Hematopoietic multipotent progenitor cell (in vitro differentiated cells): ENCODE results near the gene FRY. TPM values are rescaled to one million over a fixed set of nuclear protein-coding genes. Genes with fewer than 3 reads are reported as not detected.

ENCODE experiments used
- DNase-seq, 3 donors: peaks; one replicate each; pipeline ENCODE4 v3.0.0-alpha.2; 2011 to 2015; ENCODE audit warnings: low read depth in 2 of 3, low spot score in 2 of 3
- total RNA-seq: library from RNA; depleted of rRNA; stranded (reverse); fragments of >200 nt; gene quantifications from one replicate; pipeline ENCODE4 v1.2.3, GENCODE V29; 2012

The FRY gene
- total RNA-seq, 1 donor = 28.0 TPM

GRCh38 chr13:32124743-32125142, 93.2 kb downstream of the FRY start:
- no peak for DNase-seq

- DNase-seq = no peak
Observed at GRCh38 chr13:32125221-32125689, 93.7 kb downstream of the FRY start.

- no peak for DNase-seq
Observed at GRCh38 chr13:32125751-32126150, 94.2 kb downstream of the FRY start.

DNA sequence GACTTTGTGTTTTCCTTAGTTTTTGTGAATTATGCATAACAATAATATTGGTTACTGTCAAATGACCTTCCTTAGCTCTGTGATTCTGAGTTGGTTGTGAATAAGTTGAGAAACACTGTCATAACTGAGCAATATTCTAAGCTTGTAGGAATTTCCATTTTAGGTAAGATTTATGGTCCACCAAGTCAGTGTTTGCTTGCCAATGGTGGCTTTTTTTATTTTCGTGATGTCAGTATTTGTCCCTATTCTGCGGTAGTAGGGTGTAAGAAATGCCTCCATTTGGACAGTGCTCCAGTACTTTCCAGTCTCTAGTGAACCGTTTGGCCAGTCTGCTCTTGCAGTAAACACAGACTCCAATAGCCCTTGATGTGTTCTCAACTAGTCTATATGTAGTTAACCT, 94.7 kb downstream of the FRY start:
- no peak for DNase-seq

DNA sequence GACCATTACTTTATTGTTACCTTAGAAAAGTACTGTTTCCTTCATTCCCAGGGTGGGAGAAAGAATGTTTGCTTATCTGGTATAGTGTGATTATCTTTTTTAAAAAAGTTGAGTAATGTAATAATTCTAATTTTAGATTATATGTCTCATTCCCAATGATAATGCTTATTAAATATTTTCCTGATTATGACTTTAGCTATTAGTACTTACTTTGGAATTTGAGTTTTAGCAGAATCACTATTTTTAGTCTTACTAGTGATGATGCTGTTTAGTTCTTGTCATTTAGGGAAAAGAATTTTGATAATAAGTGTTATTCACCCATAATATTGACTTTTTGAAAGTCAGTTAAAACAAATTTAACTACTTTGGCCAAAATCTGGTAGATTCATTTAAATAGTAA, 95.2 kb downstream of the FRY start:
- DNase-seq = no peak

- no peak for DNase-seq
Observed at GRCh38 chr13:32127691-32128090, 96.1 kb downstream of the FRY start.

DNA sequence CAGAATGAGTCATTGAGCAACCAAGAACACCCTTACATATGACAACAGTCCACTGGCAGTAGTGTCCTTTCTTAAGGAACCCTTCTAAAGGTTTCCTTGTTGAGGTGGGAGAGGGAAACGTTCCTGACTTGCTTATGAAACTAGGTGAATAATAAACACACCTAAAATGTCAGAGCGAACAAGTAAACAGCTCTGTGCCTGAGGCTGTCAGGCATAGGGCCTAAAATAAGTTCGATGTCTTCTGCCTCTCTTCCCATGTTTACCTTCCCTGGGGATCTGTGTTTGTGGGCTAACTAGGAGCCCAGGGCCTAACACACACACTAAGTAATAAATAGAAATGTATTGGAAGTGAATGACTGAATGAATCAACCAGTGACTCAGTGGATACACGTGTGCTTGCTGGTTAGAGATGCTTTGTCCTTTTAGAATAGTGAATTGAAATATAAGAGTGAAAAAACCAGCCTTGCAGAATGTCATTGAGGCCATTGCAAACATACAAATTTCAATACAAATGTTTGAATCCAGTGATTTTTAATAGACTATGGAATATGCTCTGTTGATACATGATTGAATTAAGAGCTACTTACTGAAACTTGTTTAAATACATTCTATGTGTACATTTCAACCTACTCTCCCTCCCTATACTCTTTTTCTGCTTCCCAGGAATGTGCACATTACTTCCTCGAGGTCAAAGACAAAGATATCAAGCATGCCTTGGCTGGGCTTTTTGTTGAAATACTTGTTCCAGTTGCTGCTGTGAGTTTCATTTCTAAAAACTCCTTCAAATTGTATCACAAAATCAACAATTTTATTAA, 102.9 kb downstream of the FRY start:
- DNase-seq = no peak

DNA sequence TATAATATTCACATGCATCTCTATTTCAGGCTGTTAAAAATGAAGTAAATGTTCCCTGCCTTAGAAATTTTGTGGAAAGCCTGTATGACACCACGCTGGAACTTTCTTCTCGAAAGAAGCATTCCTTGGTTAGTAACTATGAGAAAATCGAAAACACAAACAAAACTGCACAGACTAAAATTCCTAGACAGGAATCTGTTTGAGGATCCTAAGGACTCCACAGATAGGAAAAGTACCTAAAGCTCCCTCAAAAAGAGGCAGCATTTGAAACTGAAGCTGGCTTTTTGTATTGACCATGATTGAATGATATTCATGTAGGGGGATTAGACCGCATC, 103.4 kb downstream of the FRY start:
- DNase-seq = no peak

- DNase-seq = no peak
Observed at GRCh38 chr13:32135655-32136054, 104.1 kb downstream of the FRY start.

- DNase-seq = no peak
Observed at GRCh38 chr13:32136061-32136460, 104.5 kb downstream of the FRY start.

- no peak for DNase-seq
Observed at GRCh38 chr13:32136716-32137115, 105.1 kb downstream of the FRY start.

GRCh38 chr13:32139251-32139650, 107.7 kb downstream of the FRY start:
- no peak for DNase-seq

- DNase-seq = no peak
Observed at GRCh38 chr13:32140109-32140508, 108.5 kb downstream of the FRY start.

- no peak for DNase-seq
Observed at GRCh38 chr13:32141462-32141861, 109.9 kb downstream of the FRY start.

- DNase-seq = no peak
Observed at GRCh38 chr13:32142115-32142514, 110.5 kb downstream of the FRY start.

- DNase-seq = no peak
Observed at GRCh38 chr13:32142956-32143375, 111.4 kb downstream of the FRY start.

DNA sequence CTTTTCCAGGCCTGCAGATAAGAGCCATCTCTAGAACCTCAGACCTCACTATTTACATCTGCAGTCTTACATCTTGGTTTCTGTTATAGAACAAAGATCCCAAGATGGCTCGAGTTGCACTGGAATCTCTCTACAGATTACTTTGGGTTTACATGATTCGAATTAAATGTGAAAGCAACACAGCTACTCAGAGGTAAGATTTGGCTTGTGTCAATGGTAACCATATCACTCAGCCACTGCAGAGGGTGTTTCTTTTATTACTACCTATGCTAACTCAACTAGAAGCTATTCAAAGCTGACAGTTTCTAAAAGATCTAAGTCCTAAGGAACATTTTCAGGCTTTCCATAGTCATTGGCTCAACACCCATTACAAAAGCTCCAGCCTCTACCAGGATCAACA, 115.6 kb downstream of the FRY start:
- no peak for DNase-seq

DNA sequence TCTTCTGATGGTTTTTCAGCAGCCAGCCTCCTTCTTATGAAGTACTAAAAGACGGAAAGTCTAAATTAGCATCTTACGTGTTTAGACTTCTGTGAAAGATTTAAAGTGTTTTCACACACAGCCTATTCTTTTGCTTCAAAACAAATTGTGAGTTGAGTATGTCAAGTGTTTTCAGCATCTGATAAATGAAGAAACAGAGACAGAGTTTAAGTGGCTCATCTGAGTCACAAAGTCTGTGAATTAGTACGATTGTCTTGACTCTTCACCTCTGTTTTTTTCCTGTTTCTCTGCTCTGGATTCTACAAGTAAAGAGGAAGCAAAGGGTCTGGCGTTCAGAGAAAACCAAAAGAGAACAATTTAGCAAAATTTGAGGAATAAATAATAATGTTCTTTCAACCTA, 116.4 kb downstream of the FRY start:
- DNase-seq = no peak

DNA sequence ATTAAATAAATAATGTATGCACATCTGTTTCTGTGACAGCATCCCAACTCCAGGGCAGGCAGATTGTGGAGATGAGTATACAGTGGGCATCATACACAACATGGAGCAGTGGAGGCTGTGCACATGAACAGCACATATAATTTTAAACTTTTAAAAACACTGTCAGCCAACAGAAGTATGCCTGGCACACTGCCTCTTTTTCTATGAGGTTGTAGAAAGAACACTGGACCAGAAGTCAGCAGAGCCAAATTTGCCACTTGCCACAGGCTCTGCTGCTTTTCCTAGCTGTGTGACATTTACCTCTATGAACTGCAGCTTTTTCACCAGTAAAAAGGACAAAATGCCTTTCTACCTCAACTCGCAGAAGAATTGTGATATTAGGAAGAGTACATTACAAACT, 118.7 kb downstream of the FRY start:
- no peak for DNase-seq

GRCh38 chr13:32150794-32151193, 119.2 kb downstream of the FRY start:
- no peak for DNase-seq

- no peak for DNase-seq
Observed at GRCh38 chr13:32151240-32151639, 119.7 kb downstream of the FRY start.

- DNase-seq = no peak
Observed at GRCh38 chr13:32153056-32153455, 121.5 kb downstream of the FRY start.
